GM23248 (cell line): ENCODE data around the gene BTAF1. TPM values are rescaled to one million over a fixed set of nuclear protein-coding genes. Genes with fewer than 3 reads are reported as not detected.
"Not testable (repeated sequence)": the region's sequence is repeated elsewhere in the genome, so short reads cannot be mapped to it uniquely, and the experiment has no call there.

Source experiments
- DNase-seq: peaks from one replicate; pipeline ENCODE4 v3.0.0-alpha.2; 2015
- H2AFZ ChIP-seq: fragments of 200-600 bp; sonication (generic); 2 replicates; pipeline ENCODE4 v1.6.1; 2016; ENCODE audit warnings: antibody characterized with exemption
- H3F3A ChIP-seq: fragments of 200-600 bp; sonication (generic); 2 replicates; pipeline ENCODE4 v1.6.1; 2016; ENCODE audit warnings: mild to moderate bottlenecking, antibody characterized with exemption, mixed run types; ENCODE audit not compliant: insufficient read depth
- H3K27ac ChIP-seq: fragments of 200-600 bp; sonication (generic); 2 replicates; pipeline ENCODE4 v1.5.1; 2016; ENCODE audit warnings: mild to moderate bottlenecking
- H3K27me3 ChIP-seq: fragments of 200-600 bp; sonication (generic); replicated peaks from 2 replicates; pipeline ENCODE4 v1.6.1; 2016; ENCODE audit warnings: mild to moderate bottlenecking; ENCODE audit not compliant: insufficient read depth
- H3K36me3 ChIP-seq: fragments of 200-600 bp; sonication (generic); 2 replicates; pipeline ENCODE4 v1.6.1; 2016; ENCODE audit warnings: low read depth, mild to moderate bottlenecking
- H3K4me1 ChIP-seq: fragments of 200-600 bp; sonication (generic); 2 replicates; pipeline ENCODE4 v1.6.1; 2016; ENCODE audit warnings: mild to moderate bottlenecking; ENCODE audit not compliant: insufficient read depth
- H3K4me2 ChIP-seq: fragments of 200-600 bp; sonication (generic); one replicate; pipeline ENCODE4 v1.6.1; 2016; ENCODE audit warnings: mild to moderate bottlenecking; ENCODE audit not compliant: unreplicated experiment
- H3K4me3 ChIP-seq: fragments of 200-600 bp; sonication (generic); 2 replicates; pipeline ENCODE4 v1.5.1; 2016; ENCODE audit warnings: mild to moderate bottlenecking
- H3K79me2 ChIP-seq: fragments of 200-600 bp; sonication (generic); 2 replicates; pipeline ENCODE4 v1.6.1; 2016; ENCODE audit warnings: mild to moderate bottlenecking; ENCODE audit not compliant: insufficient read depth
- H3K9ac ChIP-seq: fragments of 200-600 bp; sonication (generic); 2 replicates; pipeline ENCODE4 v1.6.1; 2016; ENCODE audit warnings: mild to moderate bottlenecking
- H3K9me2 ChIP-seq: fragments of 200-600 bp; sonication (generic); 2 replicates; pipeline ENCODE4 v1.6.1; 2016; ENCODE audit warnings: mixed run types, mild to moderate bottlenecking, moderate library complexity; ENCODE audit not compliant: insufficient read depth
- H3K9me3 ChIP-seq: fragments of 200-600 bp; sonication (generic); one replicate; pipeline ENCODE4 v1.6.1; 2017; ENCODE audit warnings: low read depth
- H4K20me1 ChIP-seq: fragments of 200-600 bp; sonication (generic); 2 replicates; pipeline ENCODE4 v1.6.0; 2016; ENCODE audit not compliant: insufficient read depth
- EZH2 ChIP-seq: fragments of 200-600 bp; sonication (generic); IDR thresholded peaks from 2 replicates; pipeline ENCODE4 v1.6.1; 2018; ENCODE audit warnings: antibody characterized with exemption, mild to moderate bottlenecking; ENCODE audit not compliant: insufficient read depth, poor library complexity, severe bottlenecking
- EZH2phosphoT487 ChIP-seq: fragments of 200-600 bp; sonication (generic); IDR thresholded peaks from 2 replicates; pipeline ENCODE4 v1.6.1; 2018; ENCODE audit warnings: antibody characterized with exemption, moderate library complexity, mild to moderate bottlenecking, low read depth; ENCODE audit not compliant: insufficient read depth
- WGBS, 2 experiments: methylation state at CpG; one replicate each; pipeline ENCODE4 v1.1.6; 2015 to 2017; ENCODE audit warnings: low lambda C conversion rate in 2 of 2, low coverage in 1 of 2; ENCODE audit errors: missing lambda C conversion rate in 2 of 2; 5-methylcytosine and 5-hydroxymethylcytosine counted together
- in situ Hi-C: fragments of 300-500 bp; cut with MboI; formaldehyde crosslinking; loops from 2 replicates; pipeline ENCODE4 v1.15.0; 2020
- polyA plus RNA-seq: library from polyadenylated mRNA; unstranded; fragments of >200 nt; fragmentation: Nextera tagmentation; extraction: Ambion mirVana; gene quantifications from 2 replicates; pipeline ENCODE4 v1.2.1, GENCODE V29; 2016
- total RNA-seq: library from RNA; depleted of rRNA; stranded (reverse); fragments of >200 nt; shearing (Covaris generic); gene quantifications from 2 replicates; pipeline ENCODE4 v1.2.3, GENCODE V29; 2014

The BTAF1 gene
- total and polyA plus RNA-seq, 2 experiments from 2014 or later, result 17.0 to 29.2 TPM

- Histone ChIP-seq H3K27ac (no peak overlapping the region), H2AFZ (peak overlapping the region; percentile 90), H3K79me2 (no peaks in the 10 kb centered on the region), H4K20me1 (no peaks in the 10 kb centered on the region), H3F3A (peaks cover 5% of the 10 kb centered on the region; the same call in 1 of the 2 replicates), H3K9me2 (no peaks in the 10 kb centered on the region), H3K9me3 (no peaks in the 10 kb centered on the region), H3K4me3 (peak overlapping the region; percentile 78), H3K9ac (peak overlapping the region; percentile 61; the same call in 1 of the 2 replicates), H3K4me1 (0 out of 2 replicates have a peak, but pooled peaks cover 8% of the 10 kb centered on the region), H3K27me3 (no peaks in the 10 kb centered on the region), H3K4me2 (peak overlapping the region; percentile 99), H3K36me3 (no peaks in the 10 kb centered on the region)
- in situ Hi-C loops, result no loop called here
- 9 to 16% methylated on average over 6 of the region's 6 CpGs for WGBS, 2 experiments
- no peak for TF ChIP-seq EZH2phosphoT487
- TF ChIP-seq EZH2, result no peak
- no peak for DNase-seq
Measured at GRCh38 chr10:91886954-91887271, 36.7 kb upstream of the BTAF1 start.

GRCh38 chr10:91887272-91888076 is 36.1 kb upstream of the BTAF1 start:
- Histone ChIP-seq H3K4me3 (peak overlapping the region; percentile 78), H2AFZ (peak overlapping the region; percentile 90), H4K20me1 (no peaks in the 10 kb centered on the region), H3K79me2 (no peaks in the 10 kb centered on the region), H3K27me3 (no peaks in the 10 kb centered on the region), H3K9ac (peak overlapping the region; percentile 61), H3K9me2 (no peaks in the 10 kb centered on the region), H3K9me3 (no peaks in the 10 kb centered on the region), H3F3A (peaks cover 5% of the 10 kb centered on the region; the same call in 1 of the 2 replicates), H3K4me2 (peak overlapping the region; percentile 99), H3K27ac (no peak overlapping the region), H3K36me3 (no peaks in the 10 kb centered on the region), H3K4me1 (0 out of 2 replicates have a peak, but pooled peaks cover 8% of the 10 kb centered on the region)
- WGBS, 2 experiments, result 2 to 3% methylated on average over 36 to 58 of the region's 59 CpGs
- peak; percentile 57 for DNase-seq
- no peak for TF ChIP-seq EZH2phosphoT487
- no peak for TF ChIP-seq EZH2
- in situ Hi-C loops, result no loop called here

- Histone ChIP-seq H3K27me3 (no peaks in the 10 kb centered on the region), H3K9me3 (no peaks in the 10 kb centered on the region), H2AFZ (no peak overlapping the region), H3K36me3 (no peaks in the 10 kb centered on the region), H4K20me1 (no peaks in the 10 kb centered on the region), H3K4me2 (no peak overlapping the region), H3K79me2 (no peaks in the 10 kb centered on the region), H3K27ac (no peak overlapping the region), H3K9ac (no peak overlapping the region), H3K9me2 (no peaks in the 10 kb centered on the region), H3K4me1 (0 out of 2 replicates have a peak, but pooled peaks cover 8% of the 10 kb centered on the region), H3K4me3 (no peak overlapping the region), H3F3A (peaks cover 5% of the 10 kb centered on the region; the same call in 1 of the 2 replicates)
- TF ChIP-seq EZH2phosphoT487, result no peak
- no peak for TF ChIP-seq EZH2
- 72 to 93% methylated on average over 1 of the region's 1 CpG for WGBS, 2 experiments
- DNase-seq, result peak; percentile 55
- in situ Hi-C loops, result no loop called here
Measured at GRCh38 chr10:91891125-91892001, 32.2 kb upstream of the BTAF1 start.

- no peak for DNase-seq
- Histone ChIP-seq H2AFZ (no peak overlapping the region), H3K9me2 (no peaks in the 10 kb centered on the region), H3K4me3 (no peak overlapping the region), H3K9me3 (no peaks in the 10 kb centered on the region), H3K79me2 (no peaks in the 10 kb centered on the region), H3K4me2 (no peak overlapping the region), H3F3A (peaks cover 5% of the 10 kb centered on the region; the same call in 1 of the 2 replicates), H3K27me3 (no peaks in the 10 kb centered on the region), H3K9ac (no peak overlapping the region), H3K27ac (no peak overlapping the region), H3K36me3 (no peaks in the 10 kb centered on the region), H3K4me1 (0 out of 2 replicates have a peak, but pooled peaks cover 2% of the 10 kb centered on the region), H4K20me1 (no peaks in the 10 kb centered on the region)
- in situ Hi-C loops, result no loop called here
- 94 to 99% methylated on average over 2 of the region's 2 CpGs for WGBS, 2 experiments
- TF ChIP-seq EZH2phosphoT487 (no peak), EZH2 (no peak)
Measured at GRCh38 chr10:91893051-91893450, 30.5 kb upstream of the BTAF1 start.

- WGBS, 2 experiments, result 86 to 88% methylated on average over 14 of the region's 14 CpGs
- H2AFZ ChIP-seq, in situ Hi-C loops, H3K9me3 ChIP-seq, H3K27me3 ChIP-seq, H3K4me1 ChIP-seq, H3K9me2 ChIP-seq, H3K79me2 ChIP-seq, DNase-seq, H3F3A ChIP-seq, H3K4me2 ChIP-seq, H3K9ac ChIP-seq, H4K20me1 ChIP-seq, H3K4me3 ChIP-seq, H3K27ac ChIP-seq, H3K36me3 ChIP-seq: not testable (repeated sequence)
Measured at GRCh38 chr10:91894261-91894685, 29.3 kb upstream of the BTAF1 start.
